HepG2 (cell line): ENCODE measurements around the gene EMID1. TPM values are rescaled to one million over a fixed set of nuclear protein-coding genes. Genes with fewer than 3 reads are reported as not detected.

Experiments
- ASH2L ChIP-seq: fragments of 300-600, 200-600 bp; sonication (generic); IDR thresholded peaks from 2 replicates; pipeline ENCODE4 v1.7.0; 2017; ENCODE audit warnings: low read depth, mild to moderate bottlenecking, moderate library complexity, mixed read lengths, low read length; ENCODE audit not compliant: insufficient read length
- BRCA1 ChIP-seq: sonication (generic); formaldehyde crosslinking; IDR thresholded peaks from 2 replicates; pipeline ENCODE4 v1.4.0; 2020; ENCODE audit warnings: missing genetic modification reagents
- JUN ChIP-seq: sonication (generic); formaldehyde crosslinking; IDR thresholded peaks from 2 replicates; pipeline ENCODE4 v1.4.0; 2020; ENCODE audit warnings: mild to moderate bottlenecking, missing genetic modification reagents
- KLF15 ChIP-seq: sonication (generic); formaldehyde crosslinking; IDR thresholded peaks from 2 replicates; pipeline ENCODE4 v1.8.1; 2023; ENCODE audit warnings: borderline replicate concordance, mild to moderate bottlenecking, inconsistent platforms, missing genetic modification reagents, mixed read lengths
- NPAS2 ChIP-seq: sonication (generic); formaldehyde crosslinking; IDR thresholded peaks from 2 replicates; pipeline ENCODE4 v1.8.0; 2022; ENCODE audit warnings: mild to moderate bottlenecking, missing genetic modification reagents, borderline replicate concordance
- REPIN1 ChIP-seq: sonication (generic); formaldehyde crosslinking; IDR thresholded peaks from 2 replicates; pipeline ENCODE4 v1.8.0; 2022; ENCODE audit warnings: missing genetic modification reagents, low read depth, mild to moderate bottlenecking, borderline replicate concordance
- SIX1 ChIP-seq: sonication (generic); formaldehyde crosslinking; IDR thresholded peaks from 2 replicates; pipeline ENCODE4 v1.4.0; 2020; ENCODE audit warnings: missing genetic modification reagents, borderline replicate concordance
- STAG1 ChIP-seq: sonication (generic); formaldehyde crosslinking; IDR thresholded peaks from 2 replicates; pipeline ENCODE4 v1.4.0; 2020; ENCODE audit warnings: missing genetic modification reagents
- ZFP36 ChIP-seq: fragments of 150-350 bp; IDR thresholded peaks from 2 replicates; pipeline ENCODE4 v1.6.1; 2018; ENCODE audit warnings: borderline replicate concordance, low read length, low read depth; ENCODE audit not compliant: partially characterized antibody
- ZNF136 ChIP-seq: sonication (generic); formaldehyde crosslinking; IDR thresholded peaks from 2 replicates; pipeline ENCODE4 v1.8.1; 2022; ENCODE audit warnings: low read depth, mild to moderate bottlenecking, moderate library complexity, missing genetic modification reagents
- ZNF292 ChIP-seq: sonication (generic); formaldehyde crosslinking; IDR thresholded peaks from 2 replicates; pipeline ENCODE4 v1.8.1; 2022; ENCODE audit warnings: mild to moderate bottlenecking, low read depth, missing genetic modification reagents, borderline replicate concordance
- ZNF33B ChIP-seq: sonication (generic); formaldehyde crosslinking; IDR thresholded peaks from 2 replicates; pipeline ENCODE4 v1.5.1; 2020; ENCODE audit warnings: mild to moderate bottlenecking, missing genetic modification reagents
- ZNF878 ChIP-seq: sonication (generic); formaldehyde crosslinking; IDR thresholded peaks from 2 replicates; pipeline ENCODE4 v1.8.1; 2023; ENCODE audit warnings: mild to moderate bottlenecking, missing genetic modification reagents, moderate library complexity
- polyA plus RNA-seq, 8 experiments: library from polyadenylated mRNA; depleted of rRNA in 3 of 8; stranded (reverse) in 7 of 8; unstranded in 1 of 8; fragments of >200 nt; fragmentation: Illumina TruSeq in 4 of 8; extraction: Trizol in 4 of 8; gene quantifications; 2 replicates each; pipeline versions ENCODE4 v1.2.1 to v1.2.3, GENCODE V29; 2011 to 2016; ENCODE audit warnings: low read depth in 4 of 8, missing spikeins in 1 of 8, mixed read lengths in 1 of 8; ENCODE audit not compliant: insufficient read depth in 1 of 8
- total RNA-seq, 5 experiments: library from RNA; depleted of rRNA; stranded (reverse); fragments of >200 nt; fragmentation: Illumina TruSeq; extraction: Trizol; gene quantifications; 2 replicates each; pipeline ENCODE4 v1.2.3, GENCODE V29; 2016; ENCODE audit warnings: low read depth in 1 of 5
- TF ChIP-seq, protein P1 (sequence below): sonication (generic); formaldehyde crosslinking; IDR thresholded peaks from 2 replicates; pipeline ENCODE4 v1.5.1; 2020; ENCODE audit warnings: missing genetic modification reagents, mild to moderate bottlenecking, borderline replicate concordance
- TF ChIP-seq, protein P2 (sequence below): sonication (generic); formaldehyde crosslinking; IDR thresholded peaks from 2 replicates; pipeline ENCODE4 v1.4.0; 2020; ENCODE audit warnings: missing genetic modification reagents
- TF ChIP-seq, protein P3 (sequence below): sonication (generic); formaldehyde crosslinking; IDR thresholded peaks from 2 replicates; pipeline ENCODE4 v1.5.0; 2020; ENCODE audit warnings: mild to moderate bottlenecking, low read depth, missing genetic modification reagents, borderline replicate concordance
- TF ChIP-seq, protein P4 (sequence below): sonication (generic); formaldehyde crosslinking; IDR thresholded peaks from 2 replicates; pipeline ENCODE4 v1.4.0; 2020; ENCODE audit warnings: missing genetic modification reagents, borderline replicate concordance

The EMID1 gene
- total and polyA plus RNA-seq, 2 of the 13 experiments (the other 11 are each of a cell fraction or from before 2014, with no cell fraction given) = 0.45 to 0.82 TPM

DNA sequence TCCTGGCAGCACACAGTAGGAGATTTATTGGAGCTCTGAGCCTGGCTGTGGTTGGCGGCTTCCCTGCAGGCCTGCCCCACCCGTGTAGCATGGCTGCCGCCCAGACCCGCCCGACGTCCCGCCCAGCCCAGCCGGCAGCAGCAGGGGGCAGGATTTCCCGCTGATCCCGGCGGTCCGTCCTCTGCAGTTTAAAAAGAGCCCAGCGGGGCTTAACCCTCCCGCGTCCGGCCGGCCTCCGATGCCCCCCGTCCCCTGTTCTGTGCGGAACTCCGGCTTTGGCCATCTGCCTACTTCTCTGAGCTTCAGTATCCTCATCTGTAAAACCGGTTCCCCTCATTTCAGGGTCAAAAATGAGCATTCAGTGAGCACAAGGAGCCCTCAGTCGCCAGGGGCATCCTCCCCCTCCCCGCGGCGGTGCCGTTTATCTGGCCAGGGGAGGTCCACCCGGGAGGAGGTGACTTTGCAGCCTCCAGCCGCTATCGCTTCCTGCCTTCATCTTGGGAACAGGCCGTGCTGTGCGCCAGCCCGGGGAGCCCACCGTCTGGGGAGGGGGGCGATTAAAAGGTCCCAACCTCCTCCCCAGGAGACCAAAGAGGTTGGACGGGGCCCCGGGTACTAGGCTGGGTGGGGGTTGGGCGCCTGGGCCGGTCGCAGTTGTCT, 100.6 kb downstream of the EMID1 start, which contains the start of gene GAS2L1 (continued):
- peak; percentile 68; the same call in 1 of the 2 replicates for TF ChIP-seq KLF15 (CRISPR knock-in tag)
- TF ChIP-seq, protein P1, sequence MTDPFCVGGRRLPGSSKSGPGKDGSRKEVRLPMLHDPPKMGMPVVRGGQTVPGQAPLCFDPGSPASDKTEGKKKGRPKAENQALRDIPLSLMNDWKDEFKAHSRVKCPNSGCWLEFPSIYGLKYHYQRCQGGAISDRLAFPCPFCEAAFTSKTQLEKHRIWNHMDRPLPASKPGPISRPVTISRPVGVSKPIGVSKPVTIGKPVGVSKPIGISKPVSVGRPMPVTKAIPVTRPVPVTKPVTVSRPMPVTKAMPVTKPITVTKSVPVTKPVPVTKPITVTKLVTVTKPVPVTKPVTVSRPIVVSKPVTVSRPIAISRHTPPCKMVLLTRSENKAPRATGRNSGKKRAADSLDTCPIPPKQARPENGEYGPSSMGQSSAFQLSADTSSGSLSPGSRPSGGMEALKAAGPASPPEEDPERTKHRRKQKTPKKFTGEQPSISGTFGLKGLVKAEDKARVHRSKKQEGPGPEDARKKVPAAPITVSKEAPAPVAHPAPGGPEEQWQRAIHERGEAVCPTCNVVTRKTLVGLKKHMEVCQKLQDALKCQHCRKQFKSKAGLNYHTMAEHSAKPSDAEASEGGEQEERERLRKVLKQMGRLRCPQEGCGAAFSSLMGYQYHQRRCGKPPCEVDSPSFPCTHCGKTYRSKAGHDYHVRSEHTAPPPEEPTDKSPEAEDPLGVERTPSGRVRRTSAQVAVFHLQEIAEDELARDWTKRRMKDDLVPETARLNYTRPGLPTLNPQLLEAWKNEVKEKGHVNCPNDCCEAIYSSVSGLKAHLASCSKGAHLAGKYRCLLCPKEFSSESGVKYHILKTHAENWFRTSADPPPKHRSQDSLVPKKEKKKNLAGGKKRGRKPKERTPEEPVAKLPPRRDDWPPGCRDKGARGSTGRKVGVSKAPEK (CRISPR knock-in tag) = no peak
- TF ChIP-seq SIX1 = no peak
- peak; percentile 42 for TF ChIP-seq ASH2L
- peak; percentile 65 for TF ChIP-seq STAG1 (CRISPR knock-in tag)
- TF ChIP-seq ZFP36 = no peak
- TF ChIP-seq, protein P2, sequence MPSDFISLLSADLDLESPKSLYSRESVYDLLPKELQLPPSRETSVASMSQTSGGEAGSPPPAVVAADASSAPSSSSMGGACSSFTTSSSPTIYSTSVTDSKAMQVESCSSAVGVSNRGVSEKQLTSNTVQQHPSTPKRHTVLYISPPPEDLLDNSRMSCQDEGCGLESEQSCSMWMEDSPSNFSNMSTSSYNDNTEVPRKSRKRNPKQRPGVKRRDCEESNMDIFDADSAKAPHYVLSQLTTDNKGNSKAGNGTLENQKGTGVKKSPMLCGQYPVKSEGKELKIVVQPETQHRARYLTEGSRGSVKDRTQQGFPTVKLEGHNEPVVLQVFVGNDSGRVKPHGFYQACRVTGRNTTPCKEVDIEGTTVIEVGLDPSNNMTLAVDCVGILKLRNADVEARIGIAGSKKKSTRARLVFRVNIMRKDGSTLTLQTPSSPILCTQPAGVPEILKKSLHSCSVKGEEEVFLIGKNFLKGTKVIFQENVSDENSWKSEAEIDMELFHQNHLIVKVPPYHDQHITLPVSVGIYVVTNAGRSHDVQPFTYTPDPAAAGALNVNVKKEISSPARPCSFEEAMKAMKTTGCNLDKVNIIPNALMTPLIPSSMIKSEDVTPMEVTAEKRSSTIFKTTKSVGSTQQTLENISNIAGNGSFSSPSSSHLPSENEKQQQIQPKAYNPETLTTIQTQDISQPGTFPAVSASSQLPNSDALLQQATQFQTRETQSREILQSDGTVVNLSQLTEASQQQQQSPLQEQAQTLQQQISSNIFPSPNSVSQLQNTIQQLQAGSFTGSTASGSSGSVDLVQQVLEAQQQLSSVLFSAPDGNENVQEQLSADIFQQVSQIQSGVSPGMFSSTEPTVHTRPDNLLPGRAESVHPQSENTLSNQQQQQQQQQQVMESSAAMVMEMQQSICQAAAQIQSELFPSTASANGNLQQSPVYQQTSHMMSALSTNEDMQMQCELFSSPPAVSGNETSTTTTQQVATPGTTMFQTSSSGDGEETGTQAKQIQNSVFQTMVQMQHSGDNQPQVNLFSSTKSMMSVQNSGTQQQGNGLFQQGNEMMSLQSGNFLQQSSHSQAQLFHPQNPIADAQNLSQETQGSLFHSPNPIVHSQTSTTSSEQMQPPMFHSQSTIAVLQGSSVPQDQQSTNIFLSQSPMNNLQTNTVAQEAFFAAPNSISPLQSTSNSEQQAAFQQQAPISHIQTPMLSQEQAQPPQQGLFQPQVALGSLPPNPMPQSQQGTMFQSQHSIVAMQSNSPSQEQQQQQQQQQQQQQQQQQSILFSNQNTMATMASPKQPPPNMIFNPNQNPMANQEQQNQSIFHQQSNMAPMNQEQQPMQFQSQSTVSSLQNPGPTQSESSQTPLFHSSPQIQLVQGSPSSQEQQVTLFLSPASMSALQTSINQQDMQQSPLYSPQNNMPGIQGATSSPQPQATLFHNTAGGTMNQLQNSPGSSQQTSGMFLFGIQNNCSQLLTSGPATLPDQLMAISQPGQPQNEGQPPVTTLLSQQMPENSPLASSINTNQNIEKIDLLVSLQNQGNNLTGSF (CRISPR knock-in tag) = no peak
- TF ChIP-seq ZNF33B (CRISPR knock-in tag) = 0 out of 2 replicates have a peak, but pooled peaks have one; percentile 29
- peak; percentile 63; the same call in 1 of the 2 replicates for TF ChIP-seq REPIN1 (CRISPR knock-in tag)
- TF ChIP-seq ZNF878 = 0 out of 2 replicates have a peak, but pooled peaks have one; percentile 43
- no peak for TF ChIP-seq BRCA1
- TF ChIP-seq ZNF292 = no peak
- TF ChIP-seq, protein P3, sequence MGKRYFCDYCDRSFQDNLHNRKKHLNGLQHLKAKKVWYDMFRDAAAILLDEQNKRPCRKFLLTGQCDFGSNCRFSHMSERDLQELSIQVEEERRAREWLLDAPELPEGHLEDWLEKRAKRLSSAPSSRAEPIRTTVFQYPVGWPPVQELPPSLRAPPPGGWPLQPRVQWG (CRISPR knock-in tag) = no peak
- 0 out of 2 replicates have a peak, but pooled peaks have one; percentile 51 for TF ChIP-seq ZNF136 (CRISPR knock-in tag)
- no peak for TF ChIP-seq NPAS2 (CRISPR knock-in tag)
- no peak for TF ChIP-seq JUN
- TF ChIP-seq, protein P4, sequence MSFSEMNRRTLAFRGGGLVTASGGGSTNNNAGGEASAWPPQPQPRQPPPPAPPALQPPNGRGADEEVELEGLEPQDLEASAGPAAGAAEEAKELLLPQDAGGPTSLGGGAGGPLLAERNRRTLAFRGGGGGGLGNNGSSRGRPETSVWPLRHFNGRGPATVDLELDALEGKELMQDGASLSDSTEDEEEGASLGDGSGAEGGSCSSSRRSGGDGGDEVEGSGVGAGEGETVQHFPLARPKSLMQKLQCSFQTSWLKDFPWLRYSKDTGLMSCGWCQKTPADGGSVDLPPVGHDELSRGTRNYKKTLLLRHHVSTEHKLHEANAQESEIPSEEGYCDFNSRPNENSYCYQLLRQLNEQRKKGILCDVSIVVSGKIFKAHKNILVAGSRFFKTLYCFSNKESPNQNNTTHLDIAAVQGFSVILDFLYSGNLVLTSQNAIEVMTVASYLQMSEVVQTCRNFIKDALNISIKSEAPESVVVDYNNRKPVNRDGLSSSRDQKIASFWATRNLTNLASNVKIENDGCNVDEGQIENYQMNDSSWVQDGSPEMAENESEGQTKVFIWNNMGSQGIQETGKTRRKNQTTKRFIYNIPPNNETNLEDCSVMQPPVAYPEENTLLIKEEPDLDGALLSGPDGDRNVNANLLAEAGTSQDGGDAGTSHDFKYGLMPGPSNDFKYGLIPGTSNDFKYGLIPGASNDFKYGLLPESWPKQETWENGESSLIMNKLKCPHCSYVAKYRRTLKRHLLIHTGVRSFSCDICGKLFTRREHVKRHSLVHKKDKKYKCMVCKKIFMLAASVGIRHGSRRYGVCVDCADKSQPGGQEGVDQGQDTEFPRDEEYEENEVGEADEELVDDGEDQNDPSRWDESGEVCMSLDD = no peak
